T1000 (cell line): ENCODE measurements around the gene SLC2A13.
"Not testable (repeated sequence)": the region's sequence is repeated elsewhere in the genome, so short reads cannot be mapped to it uniquely, and the experiment has no call there.

Experiments used
- DNase-seq: peaks from one replicate; lab custom pipeline; 2025; ENCODE audit warnings: mixed read lengths; lab: John Stamatoyannopoulos, UW

Gene SLC2A13

GRCh38 chr12:39867631-39868327 lies 238.1 kb downstream of the SLC2A13 start:
- no peak for DNase-seq

GRCh38 chr12:39866135-39866534 lies 239.7 kb downstream of the SLC2A13 start:
- no peak for DNase-seq

GRCh38 chr12:39860695-39861094 lies 245.2 kb downstream of the SLC2A13 start:
- DNase-seq: no peak

- no peak for DNase-seq
Measured at GRCh38 chr12:39853003-39853402, 252.9 kb downstream of the SLC2A13 start.

DNA sequence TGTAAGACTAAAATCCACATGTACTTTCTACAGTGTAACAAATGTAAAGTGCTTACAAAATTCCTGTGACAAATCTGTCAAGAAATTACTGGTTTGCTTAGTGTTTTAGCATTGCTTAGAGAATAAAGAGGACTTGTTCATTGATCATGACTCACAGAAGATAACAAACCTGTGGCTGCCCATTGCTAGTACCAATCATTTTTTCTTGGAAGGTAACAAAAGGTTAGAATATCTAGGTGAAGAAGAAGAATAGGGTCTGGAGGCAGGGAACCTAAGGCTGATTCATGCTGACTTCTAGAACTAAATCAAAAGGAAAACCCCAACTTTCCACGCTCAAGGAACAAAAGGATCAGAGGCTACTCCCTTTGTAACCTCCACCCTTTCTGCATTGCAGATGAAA lies 253.5 kb downstream of the SLC2A13 start:
- no peak for DNase-seq

GRCh38 chr12:39848218-39848617 lies 257.7 kb downstream of the SLC2A13 start:
- not testable (repeated sequence) for DNase-seq

DNA sequence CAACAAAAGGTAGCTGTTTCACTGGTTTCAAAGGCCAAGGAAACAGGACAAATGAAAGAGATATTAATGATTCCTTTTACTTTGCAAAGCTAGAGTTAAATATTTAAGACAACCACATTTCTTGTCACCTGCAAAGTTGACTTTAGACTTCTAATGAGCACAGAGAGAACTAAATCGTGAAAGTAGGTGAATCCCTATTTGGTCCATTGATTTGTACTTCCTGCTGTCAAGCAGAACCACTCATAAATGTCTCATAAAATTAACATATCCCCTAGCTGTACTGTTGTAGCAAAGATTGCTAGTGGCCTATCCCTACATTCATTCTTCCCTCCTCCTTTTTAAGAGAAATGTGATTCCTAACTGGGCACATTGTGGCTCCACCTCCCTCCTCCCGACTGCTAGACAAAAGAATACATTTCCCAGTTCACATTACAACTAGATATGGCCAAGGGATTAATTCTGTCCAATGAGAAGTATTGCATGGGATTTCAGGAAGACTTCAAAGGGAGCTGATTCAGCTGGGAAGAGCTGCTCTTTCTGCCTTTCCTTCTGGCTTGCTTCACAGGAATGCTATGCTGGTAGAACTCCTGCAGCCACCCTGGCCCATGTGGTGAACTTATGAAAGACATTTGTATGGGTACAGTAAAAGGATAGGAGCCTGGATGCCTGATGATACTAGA lies 258.8 kb downstream of the SLC2A13 start:
- DNase-seq: no peak

DNA sequence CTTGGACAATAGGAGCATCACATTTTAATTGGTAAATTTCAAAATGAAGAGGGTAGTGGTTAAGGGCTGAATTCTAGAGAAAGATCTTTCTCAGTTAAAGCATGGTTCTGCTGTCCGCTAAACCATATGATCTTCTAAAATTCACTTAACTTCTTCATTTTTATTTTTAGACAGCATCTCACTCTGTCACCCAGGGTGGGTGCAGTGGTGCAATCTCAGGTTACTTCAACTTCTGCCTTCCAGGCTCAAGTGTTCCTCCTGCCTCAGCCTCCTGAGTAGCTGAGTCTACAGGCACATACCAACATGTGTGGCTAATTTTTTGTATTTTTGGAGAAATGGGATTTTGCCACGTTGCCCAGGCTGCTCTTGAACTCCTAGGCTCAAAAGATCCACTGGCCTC lies 259.6 kb downstream of the SLC2A13 start:
- DNase-seq: no peak

DNA sequence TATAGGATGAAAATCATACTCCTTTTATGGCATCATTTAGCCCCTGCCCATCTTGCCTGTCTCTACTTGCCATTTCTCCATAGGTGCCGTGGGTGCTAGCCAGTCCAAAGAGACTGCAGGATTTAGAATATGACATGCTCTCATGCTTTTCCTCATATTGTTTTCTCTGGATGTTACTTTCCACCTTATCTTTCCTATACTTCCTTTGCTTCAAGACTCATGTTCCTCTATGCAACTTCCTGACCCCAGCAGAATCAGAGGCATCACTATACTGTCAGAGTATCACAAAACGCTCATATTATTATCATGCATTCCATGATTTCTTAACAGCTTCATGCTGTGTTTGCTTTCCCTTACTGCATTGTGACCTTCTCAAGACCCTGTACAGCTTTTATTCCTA lies 265.5 kb downstream of the SLC2A13 start:
- DNase-seq: no peak

GRCh38 chr12:39839072-39839471 lies 266.8 kb downstream of the SLC2A13 start:
- no peak for DNase-seq

- no peak for DNase-seq
Measured at GRCh38 chr12:39835517-39836489, 270.1 kb downstream of the SLC2A13 start.

- DNase-seq: no peak
Measured at GRCh38 chr12:39831587-39832315, 274.1 kb downstream of the SLC2A13 start.

GRCh38 chr12:39830852-39831520 lies 274.9 kb downstream of the SLC2A13 start:
- no peak for DNase-seq

DNA sequence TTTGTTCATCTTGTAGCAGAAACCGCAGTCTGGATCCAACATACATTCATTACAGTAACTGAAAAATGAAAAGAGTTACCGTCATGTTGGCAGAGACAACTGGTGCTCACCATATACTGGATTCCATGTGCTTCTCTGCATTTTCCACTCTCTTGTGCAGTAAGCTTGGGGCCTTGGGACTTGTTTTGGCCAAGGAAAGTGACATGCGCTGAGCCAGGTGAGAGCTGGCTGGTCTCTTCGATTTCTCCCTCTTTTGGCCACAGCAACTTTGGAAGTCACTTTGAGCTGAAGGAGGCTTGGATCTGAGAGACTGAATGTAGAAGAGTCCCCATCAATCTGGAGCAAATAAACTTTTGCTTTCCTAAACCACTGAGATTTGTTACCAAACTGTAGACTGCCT lies 275.7 kb downstream of the SLC2A13 start:
- DNase-seq: no peak

DNA sequence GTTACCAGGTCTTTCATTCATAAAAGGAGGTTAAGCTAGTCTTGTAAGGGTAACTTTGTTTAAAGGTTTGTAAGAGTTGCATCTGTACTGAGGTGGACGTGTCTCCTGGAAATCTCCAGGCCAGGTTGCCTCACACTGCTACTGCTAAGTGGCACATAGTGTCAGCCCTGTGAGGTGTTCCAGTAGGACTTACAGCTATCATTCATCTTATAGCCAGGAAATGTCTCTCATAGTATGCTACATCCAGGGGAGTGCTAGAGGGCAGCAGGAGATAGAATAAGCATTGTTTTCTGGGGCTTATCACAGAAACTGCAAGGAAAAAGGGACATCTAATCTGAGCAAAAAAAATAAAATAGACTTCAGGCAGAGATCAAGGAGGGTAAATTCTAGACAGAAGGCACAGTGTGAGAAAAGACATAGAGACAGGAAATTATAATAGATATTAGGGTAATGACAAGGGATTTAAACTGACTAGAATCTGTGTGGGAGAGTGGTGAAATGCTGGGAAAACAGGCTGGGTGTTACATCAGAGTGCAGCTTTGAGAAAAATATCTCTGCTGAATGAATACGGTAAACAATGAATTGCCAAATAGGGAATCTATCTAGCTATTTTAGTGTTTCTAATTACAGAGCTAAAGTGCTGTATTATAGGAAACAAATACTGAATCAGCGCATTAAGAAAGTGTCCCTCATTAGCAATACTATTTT lies 281.2 kb downstream of the SLC2A13 start:
- DNase-seq: no peak

- no peak for DNase-seq
Measured at GRCh38 chr12:39816671-39817185, 289.2 kb downstream of the SLC2A13 start.

- DNase-seq: no peak
Measured at GRCh38 chr12:39815746-39816145, 290.1 kb downstream of the SLC2A13 start.

- no peak for DNase-seq
Measured at GRCh38 chr12:39814626-39815025, 291.3 kb downstream of the SLC2A13 start.

DNA sequence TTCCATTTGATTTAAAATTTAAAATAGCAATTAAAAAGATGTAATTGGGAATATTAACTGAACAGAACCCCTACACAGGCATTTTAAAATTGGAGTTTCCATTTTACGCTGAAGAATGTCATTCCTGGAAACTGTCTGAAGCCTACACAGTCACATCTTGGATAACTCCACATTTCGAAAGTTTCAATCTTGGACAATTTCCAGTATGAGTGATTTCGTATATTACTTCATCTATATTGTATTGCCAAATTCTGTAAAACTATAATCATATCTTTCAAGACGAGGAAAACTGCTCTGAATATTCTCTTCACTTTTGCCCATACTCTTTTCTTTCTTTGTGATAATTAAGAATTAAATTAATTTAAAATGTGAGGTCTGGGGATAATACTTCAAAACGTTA lies 292.1 kb downstream of the SLC2A13 start:
- DNase-seq: no peak

DNA sequence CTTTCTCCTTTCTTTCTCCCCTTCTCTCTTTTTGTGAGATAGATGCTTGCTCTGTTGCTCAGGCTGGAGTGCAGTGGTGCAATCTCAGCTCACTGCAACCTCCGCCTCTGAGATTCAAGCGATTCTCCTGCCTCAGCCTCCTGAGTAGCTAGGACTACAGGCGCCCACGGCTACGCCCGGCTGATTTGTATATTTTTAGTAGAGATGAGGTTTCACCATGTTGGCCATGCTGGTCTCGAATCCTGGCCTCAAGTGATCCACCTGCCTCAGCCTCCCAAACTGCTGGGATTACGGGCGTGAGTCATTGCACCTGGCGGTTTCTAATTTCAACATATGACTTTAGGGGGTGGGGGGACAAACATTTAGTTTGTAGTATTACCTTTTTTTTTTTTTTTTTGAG lies 293.4 kb downstream of the SLC2A13 start:
- DNase-seq: not testable (repeated sequence)
